ENCODE measurements around the gene KCNQ2. TPM values are rescaled to one million over a fixed set of nuclear protein-coding genes. Genes with fewer than 3 reads are reported as not detected.

KCNQ2 gene
- total and polyA plus RNA-seq, 4 donors: not detected

DNA sequence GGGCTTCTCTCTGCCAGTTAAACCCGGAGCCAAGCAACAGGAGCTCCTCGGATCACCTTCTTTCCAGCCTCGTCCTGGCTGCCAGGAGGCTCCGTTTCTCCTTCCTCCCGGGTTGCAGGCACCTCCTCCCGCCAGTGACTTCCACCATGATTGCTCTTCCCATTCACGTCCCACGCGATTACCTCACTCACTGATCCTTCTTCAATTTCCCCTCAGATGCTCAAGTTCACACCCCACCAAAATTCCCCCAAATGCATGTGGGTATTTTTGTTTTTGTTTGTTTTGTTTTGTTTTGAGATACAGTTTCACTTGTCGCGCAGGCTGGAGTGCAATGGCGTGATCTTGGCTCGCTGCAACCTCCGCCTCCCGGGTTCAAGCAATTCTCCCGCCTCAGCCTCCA, 25.1 kb downstream of the KCNQ2 start:
- WGBS, 2 donors: 72 to 75% methylated on average over 16 of the region's 16 CpGs
- DNase-seq: no peak
- Histone ChIP-seq H3K4me1 (ENCODE audit: control insufficient read depth in 1 of 2, insufficient read depth in 2 of 2, low read length in 2 of 2) (no peaks in the 10 kb centered on the region), H3K36me3 (ENCODE audit: control insufficient read depth in 1 of 2, insufficient read depth in 2 of 2, low read length in 1 of 2) (no peaks in the 10 kb centered on the region), H3K4me3 (ENCODE audit: low read length in 2 of 2) (no peak overlapping the region), H3K27ac (ENCODE audit: low read depth in 1 of 2, low read length in 2 of 2) (no peak overlapping the region), H3K9me3 (ENCODE audit: control insufficient read depth, low read length) (no peaks in the 10 kb centered on the region), H3K27me3 (ENCODE audit: control insufficient read depth in 1 of 2, insufficient read depth in 2 of 2, low read length in 1 of 2) (no peaks in the 10 kb centered on the region)
- ATAC-seq (ENCODE audit: low FRiP score): no peak
- intact Hi-C loops (cut with DNase I): no loop called here

DNA sequence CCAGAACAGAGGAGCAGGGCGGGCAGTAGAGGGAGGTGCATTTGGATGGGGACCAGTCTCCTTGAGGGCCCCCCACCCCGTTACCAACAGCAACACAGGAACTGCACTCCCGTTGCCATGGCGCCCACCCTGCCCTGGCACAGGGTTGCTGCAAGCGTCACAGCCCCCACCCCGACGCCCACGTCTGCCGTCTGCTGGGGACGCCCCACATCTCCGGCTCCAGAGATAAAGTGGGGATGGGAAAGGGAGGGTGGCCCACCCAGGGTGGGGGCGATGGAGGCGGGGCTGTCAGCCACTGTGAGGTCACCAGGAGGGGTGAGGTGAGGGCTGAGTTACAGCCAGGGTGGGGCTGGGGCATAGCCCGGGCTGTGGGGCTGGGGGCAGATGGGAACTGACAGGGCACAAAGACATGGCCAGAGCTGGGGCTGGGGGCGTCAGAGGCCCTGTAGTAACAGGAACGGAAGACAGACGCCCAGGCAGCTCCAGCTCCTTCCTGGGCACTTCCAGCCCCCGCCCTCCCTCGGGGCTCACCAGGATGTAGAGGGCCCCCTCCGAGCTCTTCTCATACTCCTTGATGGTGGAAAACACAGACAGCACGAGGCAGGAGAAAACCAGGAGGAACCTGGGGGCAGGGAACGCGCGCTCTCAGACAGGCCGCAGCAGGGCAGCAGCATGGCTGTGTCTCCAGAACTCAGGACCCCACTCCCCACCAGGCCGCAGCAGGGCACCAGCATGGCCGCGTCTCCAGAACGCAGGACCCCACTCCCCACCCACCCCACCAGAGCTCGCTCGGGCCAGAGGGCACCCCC, 26.0 kb downstream of the KCNQ2 start:
- intact Hi-C loops (cut with DNase I): no loop called here
- no peak overlapping the region for H3K27ac ChIP-seq (ENCODE audit: low read depth in 1 of 2, low read length in 2 of 2)
- H3K27me3 ChIP-seq (ENCODE audit: control insufficient read depth in 1 of 2, insufficient read depth in 2 of 2, low read length in 1 of 2): no peaks in the 10 kb centered on the region
- WGBS, 2 donors: 40 to 47% methylated on average over 25 to 31 of the region's 31 CpGs
- H3K4me3 ChIP-seq (ENCODE audit: low read length in 2 of 2): no peak overlapping the region
- H3K9me3 ChIP-seq (ENCODE audit: control insufficient read depth, low read length): no peaks in the 10 kb centered on the region
- H3K4me1 ChIP-seq (ENCODE audit: control insufficient read depth in 1 of 2, insufficient read depth in 2 of 2, low read length in 2 of 2): no peaks in the 10 kb centered on the region
- ATAC-seq (ENCODE audit: low FRiP score) (no peak), DNase-seq (no peak)
- no peaks in the 10 kb centered on the region for H3K36me3 ChIP-seq (ENCODE audit: control insufficient read depth in 1 of 2, insufficient read depth in 2 of 2, low read length in 1 of 2)

DNA sequence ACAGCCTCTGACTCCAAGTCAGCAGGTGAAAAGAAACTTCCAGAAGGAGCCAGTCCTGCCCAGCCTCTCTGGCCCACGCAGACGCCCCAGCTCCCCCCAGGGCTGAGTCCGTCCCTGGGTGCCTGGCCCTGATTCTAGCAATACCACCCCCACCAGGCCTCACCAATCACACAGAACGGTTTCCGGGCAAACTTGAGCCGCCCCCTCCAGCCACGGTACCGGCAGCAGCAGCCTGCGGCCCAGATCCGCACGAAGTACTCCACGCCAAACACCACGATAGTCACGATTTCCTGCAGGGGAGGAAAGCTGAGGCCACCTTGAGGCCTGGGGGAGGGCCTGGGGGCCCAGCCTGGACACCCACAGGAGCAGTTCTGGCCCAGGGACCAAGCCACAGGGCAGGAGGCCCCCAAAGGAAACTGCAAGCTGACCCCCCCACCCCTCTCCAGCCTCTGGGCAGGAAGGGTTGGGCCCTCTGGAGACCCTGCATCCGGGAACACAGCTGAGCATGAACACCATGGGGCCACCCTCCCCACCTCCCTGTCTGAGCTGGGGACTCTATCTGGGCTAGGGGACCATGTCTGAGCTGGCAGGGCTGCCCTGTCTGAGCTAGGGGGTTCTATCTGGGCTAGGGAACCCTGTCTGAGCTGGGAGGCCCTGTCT, 27.2 kb downstream of the KCNQ2 start:
- DNase-seq (no peak), ATAC-seq (ENCODE audit: low FRiP score) (no peak)
- intact Hi-C loops (cut with DNase I): no loop called here
- Histone ChIP-seq H3K9me3 (ENCODE audit: control insufficient read depth, low read length) (no peaks in the 10 kb centered on the region), H3K27me3 (ENCODE audit: control insufficient read depth in 1 of 2, insufficient read depth in 2 of 2, low read length in 1 of 2) (no peaks in the 10 kb centered on the region), H3K27ac (ENCODE audit: low read depth in 1 of 2, low read length in 2 of 2) (no peak overlapping the region), H3K4me3 (ENCODE audit: low read length in 2 of 2) (no peak overlapping the region), H3K36me3 (ENCODE audit: control insufficient read depth in 1 of 2, insufficient read depth in 2 of 2, low read length in 1 of 2) (no peaks in the 10 kb centered on the region), H3K4me1 (ENCODE audit: control insufficient read depth in 1 of 2, insufficient read depth in 2 of 2, low read length in 2 of 2) (no peaks in the 10 kb centered on the region)
- 71 to 78% methylated on average over 15 of the region's 15 CpGs for WGBS, 2 donors

DNA sequence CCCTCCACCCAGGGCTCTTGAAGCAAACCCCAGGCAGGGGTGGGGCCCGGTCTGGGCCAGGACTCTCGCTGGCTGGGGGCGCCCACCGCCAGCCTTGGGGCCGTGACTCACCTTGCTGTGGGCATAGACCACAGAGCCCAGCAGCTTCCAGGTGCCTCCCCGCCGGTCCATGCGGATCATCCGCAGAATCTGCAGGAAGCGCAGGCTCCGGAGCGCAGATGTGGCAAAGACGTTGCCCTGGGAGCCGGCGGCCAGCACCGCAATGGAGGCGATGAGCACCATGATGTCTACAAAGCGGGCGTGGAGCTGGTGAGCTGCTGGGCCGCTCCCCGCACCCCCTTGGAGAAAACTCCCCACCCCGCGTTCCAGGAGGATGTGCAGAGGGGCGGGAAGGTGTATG, 27.9 kb downstream of the KCNQ2 start:
- Histone ChIP-seq H3K4me1 (ENCODE audit: control insufficient read depth in 1 of 2, insufficient read depth in 2 of 2, low read length in 2 of 2) (no peaks in the 10 kb centered on the region), H3K27ac (ENCODE audit: low read depth in 1 of 2, low read length in 2 of 2) (no peak overlapping the region), H3K9me3 (ENCODE audit: control insufficient read depth, low read length) (no peaks in the 10 kb centered on the region), H3K36me3 (ENCODE audit: control insufficient read depth in 1 of 2, insufficient read depth in 2 of 2, low read length in 1 of 2) (no peaks in the 10 kb centered on the region), H3K4me3 (ENCODE audit: low read length in 2 of 2) (no peak overlapping the region), H3K27me3 (ENCODE audit: control insufficient read depth in 1 of 2, insufficient read depth in 2 of 2, low read length in 1 of 2) (no peaks in the 10 kb centered on the region)
- intact Hi-C loops (cut with DNase I): no loop called here
- 94% methylated on average over 24 of the region's 24 CpGs for WGBS, 2 donors
- no peak for ATAC-seq (ENCODE audit: low FRiP score)
- DNase-seq: no peak

DNA sequence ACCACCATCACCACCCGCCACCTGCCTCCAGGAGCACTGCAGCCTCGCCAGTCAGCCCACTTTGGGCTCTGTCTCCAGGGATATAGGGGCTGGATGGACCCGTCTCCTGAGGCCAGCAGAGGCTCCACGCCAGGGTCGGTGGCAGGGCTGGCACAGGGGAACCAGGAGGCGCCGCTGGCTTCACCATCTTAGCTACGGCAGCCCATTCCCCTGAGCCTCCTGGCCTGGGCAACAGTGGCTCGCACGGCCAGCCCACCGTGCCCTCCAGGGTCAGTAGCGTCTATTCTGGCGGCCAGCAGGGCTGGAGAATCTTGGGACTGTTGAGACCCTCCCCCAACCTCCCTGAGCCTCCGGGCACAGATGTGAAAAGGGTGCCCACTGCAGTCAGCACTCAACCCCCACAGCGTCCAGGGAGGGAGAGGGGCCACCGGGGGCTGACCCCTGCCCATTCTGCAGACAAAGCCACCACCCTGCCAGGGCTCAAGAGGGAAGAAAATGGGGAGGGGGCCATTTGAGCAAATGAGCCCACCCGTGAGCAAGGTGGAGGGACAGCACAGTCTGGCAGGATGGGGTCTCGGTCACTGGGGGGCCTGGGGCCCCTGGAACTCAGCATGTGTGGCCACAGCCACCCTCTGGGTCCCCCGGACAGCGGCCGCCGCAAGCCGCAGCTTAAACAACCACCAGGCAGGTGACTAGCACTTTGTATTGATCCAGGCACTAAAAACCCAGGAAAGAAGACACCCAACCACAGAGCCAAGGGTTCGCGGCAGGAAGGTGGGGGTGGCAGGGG, 28.7 kb downstream of the KCNQ2 start:
- H3K4me1 ChIP-seq (ENCODE audit: control insufficient read depth in 1 of 2, insufficient read depth in 2 of 2, low read length in 2 of 2): no peaks in the 10 kb centered on the region
- DNase-seq (no peak), ATAC-seq (ENCODE audit: low FRiP score) (no peak)
- no peak overlapping the region for H3K4me3 ChIP-seq (ENCODE audit: low read length in 2 of 2)
- no peaks in the 10 kb centered on the region for H3K36me3 ChIP-seq (ENCODE audit: control insufficient read depth in 1 of 2, insufficient read depth in 2 of 2, low read length in 1 of 2)
- no peak overlapping the region for H3K27ac ChIP-seq (ENCODE audit: low read depth in 1 of 2, low read length in 2 of 2)
- intact Hi-C loops (cut with DNase I): no loop called here
- WGBS, 2 donors: 90 to 92% methylated on average over 25 of the region's 25 CpGs
- no peaks in the 10 kb centered on the region for H3K9me3 ChIP-seq (ENCODE audit: control insufficient read depth, low read length)
- no peaks in the 10 kb centered on the region for H3K27me3 ChIP-seq (ENCODE audit: control insufficient read depth in 1 of 2, insufficient read depth in 2 of 2, low read length in 1 of 2)

DNA sequence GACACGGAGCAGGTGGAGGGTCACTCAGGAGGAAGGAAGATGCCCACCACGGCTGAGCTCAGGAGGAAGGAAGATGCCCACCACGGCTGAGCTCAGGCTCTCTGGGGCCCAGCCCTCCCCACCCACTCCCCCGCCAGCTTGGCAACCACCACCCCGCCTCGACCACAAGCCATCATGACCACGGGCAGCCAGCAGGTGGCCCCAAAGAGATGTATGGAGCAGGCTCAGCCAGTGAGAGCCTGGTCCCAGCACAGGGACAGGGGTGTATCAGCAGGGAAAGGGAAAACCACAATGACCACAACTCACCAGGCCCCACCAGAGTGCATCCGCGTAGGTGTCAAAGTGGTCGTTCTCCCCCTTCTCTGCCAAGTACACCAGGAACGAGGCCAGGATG, 30.4 kb downstream of the KCNQ2 start:
- ATAC-seq (ENCODE audit: low FRiP score) (no peak), DNase-seq (no peak)
- intact Hi-C loops (cut with DNase I): no loop called here
- no peaks in the 10 kb centered on the region for H3K9me3 ChIP-seq (ENCODE audit: control insufficient read depth, low read length)
- no peaks in the 10 kb centered on the region for H3K4me1 ChIP-seq (ENCODE audit: control insufficient read depth in 1 of 2, insufficient read depth in 2 of 2, low read length in 2 of 2)
- WGBS, 2 donors: 43 to 51% methylated on average over 9 to 11 of the region's 11 CpGs
- H3K4me3 ChIP-seq (ENCODE audit: low read length in 2 of 2): no peak overlapping the region
- no peak overlapping the region for H3K27ac ChIP-seq (ENCODE audit: low read depth in 1 of 2, low read length in 2 of 2)
- H3K36me3 ChIP-seq (ENCODE audit: control insufficient read depth in 1 of 2, insufficient read depth in 2 of 2, low read length in 1 of 2): no peaks in the 10 kb centered on the region
- no peaks in the 10 kb centered on the region for H3K27me3 ChIP-seq (ENCODE audit: control insufficient read depth in 1 of 2, insufficient read depth in 2 of 2, low read length in 1 of 2)

DNA sequence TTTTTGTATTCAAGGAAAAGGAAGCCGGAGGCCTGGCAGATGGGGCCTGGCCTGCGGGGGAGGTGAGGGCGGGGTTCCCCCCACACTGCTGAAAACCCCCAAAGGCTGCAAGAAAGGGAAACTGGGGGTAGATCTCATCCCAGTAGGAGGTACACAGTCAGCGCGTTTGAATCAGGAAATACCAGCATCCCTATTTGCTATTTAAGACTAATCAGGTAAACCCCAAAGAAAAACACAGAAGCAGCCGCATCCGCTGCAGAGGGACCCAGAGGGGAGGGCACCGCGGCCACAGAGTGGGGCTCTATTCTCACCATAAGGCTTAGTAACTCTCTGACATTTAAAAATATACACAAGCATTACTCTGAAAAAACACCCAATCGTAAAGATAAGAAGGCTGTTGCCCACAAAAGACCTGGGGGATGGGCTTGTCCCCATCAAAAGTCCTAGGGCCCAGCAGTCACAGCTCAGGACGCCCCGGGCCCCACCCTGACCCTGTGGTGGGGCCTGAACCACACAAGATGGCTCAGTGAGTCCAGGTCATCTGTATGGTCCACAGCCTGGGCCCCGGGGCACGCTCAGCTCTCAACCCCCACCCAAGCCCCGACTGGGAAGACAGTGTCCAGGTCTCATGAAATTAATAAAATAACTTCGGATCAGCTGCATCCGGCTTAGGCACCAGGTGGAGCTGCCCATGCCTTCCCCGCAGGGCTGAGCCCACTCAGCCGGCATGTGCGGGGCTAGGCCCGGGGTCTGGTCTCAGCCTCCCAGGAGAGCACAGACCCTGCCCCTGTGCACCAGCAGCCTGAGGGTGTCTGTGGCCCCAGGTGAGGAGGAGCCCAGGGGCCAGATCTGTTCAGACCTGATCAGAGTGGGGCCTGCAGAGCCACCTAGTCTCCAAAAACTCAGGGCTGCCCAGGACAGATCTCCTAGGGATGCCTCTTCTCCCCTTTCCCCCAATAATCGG, 31.0 kb downstream of the KCNQ2 start:
- intact Hi-C loops (cut with DNase I): no loop called here
- H3K4me3 ChIP-seq (ENCODE audit: low read length in 2 of 2): no peak overlapping the region
- 51 to 52% methylated on average over 20 to 22 of the region's 22 CpGs for WGBS, 2 donors
- ATAC-seq (ENCODE audit: low FRiP score) (no peak), DNase-seq (no peak)
- H3K27me3 ChIP-seq (ENCODE audit: control insufficient read depth in 1 of 2, insufficient read depth in 2 of 2, low read length in 1 of 2): no peaks in the 10 kb centered on the region
- no peak overlapping the region for H3K27ac ChIP-seq (ENCODE audit: low read depth in 1 of 2, low read length in 2 of 2)
- no peaks in the 10 kb centered on the region for H3K9me3 ChIP-seq (ENCODE audit: control insufficient read depth, low read length)
- H3K4me1 ChIP-seq (ENCODE audit: control insufficient read depth in 1 of 2, insufficient read depth in 2 of 2, low read length in 2 of 2): no peaks in the 10 kb centered on the region
- no peaks in the 10 kb centered on the region for H3K36me3 ChIP-seq (ENCODE audit: control insufficient read depth in 1 of 2, insufficient read depth in 2 of 2, low read length in 1 of 2)

DNA sequence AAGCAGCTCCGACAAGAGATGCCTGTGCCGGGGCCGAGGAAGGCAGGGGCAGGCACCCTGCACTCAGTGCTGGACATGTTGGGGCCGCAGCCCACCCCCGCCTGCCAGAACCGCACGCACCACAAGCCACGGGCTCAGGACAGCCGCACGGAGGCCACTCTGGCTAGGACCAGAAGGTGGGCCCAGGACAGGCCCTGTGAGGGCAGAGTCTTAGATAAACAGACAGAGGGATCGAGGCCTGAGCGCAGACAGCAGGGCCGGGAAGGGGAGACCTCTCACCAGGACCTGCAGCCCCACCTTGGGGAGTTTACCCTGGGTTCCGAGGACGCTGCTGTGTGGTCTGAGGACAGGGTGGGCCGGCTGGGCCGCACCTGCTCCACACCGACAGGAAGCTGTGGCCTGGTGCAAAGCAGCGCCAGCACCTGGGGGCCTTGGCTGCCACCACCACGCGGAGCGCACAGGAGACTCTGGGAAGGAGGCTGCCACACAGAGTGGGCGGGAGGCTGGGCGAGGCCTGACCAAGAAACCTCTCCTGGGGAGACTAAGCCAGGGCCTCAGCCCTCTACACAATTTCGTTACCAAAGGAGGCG, 32.0 kb downstream of the KCNQ2 start:
- ATAC-seq (ENCODE audit: low FRiP score) (no peak), DNase-seq (no peak)
- H3K27me3 ChIP-seq (ENCODE audit: control insufficient read depth in 1 of 2, insufficient read depth in 2 of 2, low read length in 1 of 2): no peaks in the 10 kb centered on the region
- H3K4me3 ChIP-seq (ENCODE audit: low read length in 2 of 2): no peak overlapping the region
- H3K4me1 ChIP-seq (ENCODE audit: control insufficient read depth in 1 of 2, insufficient read depth in 2 of 2, low read length in 2 of 2): no peaks in the 10 kb centered on the region
- WGBS, 2 donors: 82 to 86% methylated on average over 25 to 26 of the region's 26 CpGs
- no peaks in the 10 kb centered on the region for H3K9me3 ChIP-seq (ENCODE audit: control insufficient read depth, low read length)
- no peak overlapping the region for H3K27ac ChIP-seq (ENCODE audit: low read depth in 1 of 2, low read length in 2 of 2)
- intact Hi-C loops (cut with DNase I): no loop called here
- no peaks in the 10 kb centered on the region for H3K36me3 ChIP-seq (ENCODE audit: control insufficient read depth in 1 of 2, insufficient read depth in 2 of 2, low read length in 1 of 2)
